PFSK-1 (cell line): ENCODE results near the gene ZNF428.

ENCODE experiments used
- FOXP2 ChIP-seq: optimal IDR thresholded peaks from 2 replicates; pipeline ENCODE3; 2011; ENCODE audit warnings: borderline replicate concordance, control low read depth, inconsistent platforms; ENCODE audit not compliant: insufficient read depth; ENCODE audit errors: extremely low read length, extremely low read depth
- POLR2AphosphoS5 ChIP-seq: IDR thresholded peaks from 2 replicates; pipeline ENCODE4 v1.6.1; 2012; ENCODE audit warnings: low read depth, mild to moderate bottlenecking, control low read depth, low read length, moderate library complexity
- REST ChIP-seq, 2 experiments: IDR thresholded peaks; 2 replicates each; pipeline versions ENCODE4 v1.6.1 to v1.8.0; 2011 to 2012; ENCODE audit warnings: low read depth in 2 of 2, low read length in 2 of 2, control low read depth in 1 of 2, inconsistent platforms in 1 of 2, mild to moderate bottlenecking in 1 of 2, moderate library complexity in 1 of 2; ENCODE audit not compliant: insufficient read depth in 1 of 2
- SIN3A ChIP-seq: IDR thresholded peaks from 2 replicates; pipeline ENCODE4 v1.6.1; 2012; ENCODE audit warnings: mild to moderate bottlenecking, low read length, moderate library complexity, borderline replicate concordance; ENCODE audit not compliant: insufficient read depth
- TAF1 ChIP-seq: IDR thresholded peaks from 2 replicates; pipeline ENCODE4 v1.6.1; 2012; ENCODE audit warnings: low read length, control low read depth, borderline replicate concordance; ENCODE audit not compliant: insufficient read depth

DNA sequence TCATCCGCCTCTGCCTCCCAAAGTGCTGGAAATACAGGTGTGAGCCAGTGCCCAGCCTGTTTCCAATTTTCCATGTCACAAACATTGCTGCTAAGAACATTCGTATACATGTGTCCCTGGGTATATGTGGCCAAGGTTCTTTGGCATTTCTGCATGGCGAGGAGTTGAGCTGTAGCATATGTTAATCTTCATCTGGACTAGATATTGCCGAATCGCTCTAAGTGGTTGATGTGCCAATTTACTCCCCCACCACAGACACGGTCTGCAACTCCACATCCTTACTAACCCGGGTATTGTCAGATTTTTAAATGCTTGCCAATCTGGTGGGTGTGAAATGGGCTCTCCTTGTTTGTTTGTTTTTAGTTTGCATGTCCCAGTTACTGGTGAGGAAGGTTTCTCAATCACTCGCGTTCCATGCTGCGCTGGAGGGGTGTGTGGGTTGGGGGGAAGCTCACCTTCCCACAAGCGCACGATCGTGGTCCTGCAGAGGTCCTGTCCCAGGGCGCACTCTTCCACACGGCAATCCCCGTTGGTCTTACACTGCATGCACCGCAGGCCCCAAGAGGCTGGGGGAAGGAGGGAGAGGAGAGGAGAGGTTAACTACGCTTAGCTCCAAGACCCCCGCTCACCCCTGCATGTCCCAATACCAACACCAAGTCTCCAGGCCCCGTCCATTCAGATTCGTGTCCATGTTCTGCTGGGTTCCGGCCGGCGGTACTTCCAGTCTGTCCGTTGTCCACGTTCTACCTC, 47.9 kb upstream of the ZNF428 start:
- no peak for TF ChIP-seq POLR2AphosphoS5
- TF ChIP-seq REST (IDR thresholded peaks at IDR 0.05; ENCODE audit: insufficient read depth in 1 of 2, low read depth in 2 of 2, low read length in 2 of 2), result no peak
- TF ChIP-seq TAF1, result no peak
- TF ChIP-seq FOXP2, result no peak
- no peak for TF ChIP-seq SIN3A
